Measurements from ENCODE around the gene MC4R.

- TF ChIP-seq GATA2 (IDR thresholded peaks at IDR 0.05; ENCODE audit: low read depth, low read length) (no peak), GATA3 (IDR thresholded peaks at IDR 0.05; ENCODE audit: low read depth, low read length) (no peak)
Measured at GRCh38 chr18:60372132-60372531, 443 bp downstream of the MC4R start.
